Sigmoid colon (tissue), 7 donors: ENCODE data around the gene AGAP2. TPM values are rescaled to one million over a fixed set of nuclear protein-coding genes. Genes with fewer than 3 reads are reported as not detected.

Experiments
- DNase-seq: peaks from one replicate; pipeline ENCODE4 v3.0.0-alpha.2; 2019
- H3K27ac ChIP-seq, 4 donors: fragments of 200-600 bp; sonication (generic); one replicate each; pipeline ENCODE4 v1.5.1; 2016 to 2019; ENCODE audit warnings: mild to moderate bottlenecking in 1 of 4
- H3K27me3 ChIP-seq, 3 donors: fragments of 200-600 bp; sonication (generic); one replicate each; pipeline ENCODE4 v1.5.1; 2019; ENCODE audit warnings: mild to moderate bottlenecking in 1 of 3
- H3K36me3 ChIP-seq, 4 donors: fragments of 200-600 bp; sonication (generic); one replicate each; pipeline ENCODE4 v1.5.1; 2016 to 2019
- H3K4me1 ChIP-seq, 4 donors: fragments of 200-600 bp; sonication (generic); one replicate each; pipeline ENCODE4 v1.5.1; 2017 to 2019
- H3K4me3 ChIP-seq, 4 donors: fragments of 200-600 bp; sonication (generic); one replicate each; pipeline ENCODE4 v1.5.1; 2017 to 2019; ENCODE audit warnings: mild to moderate bottlenecking in 2 of 4, moderate library complexity in 1 of 4
- H3K9me3 ChIP-seq, 4 donors: fragments of 200-600 bp in 3 of 4; sonication (generic) in 3 of 4; one replicate each; pipeline versions ENCODE4 v1.5.1 to v1.6.1; 2013 to 2019
- EP300 ChIP-seq, 4 donors: sonication (generic); formaldehyde crosslinking; IDR thresholded peaks; one replicate each; pipeline ENCODE4 v1.6.1; 2017; ENCODE audit warnings: antibody characterized with exemption in 4 of 4
- POLR2A ChIP-seq, 2 donors: fragments of 450-650 bp; IDR thresholded peaks; one replicate each; pipeline ENCODE4 v1.6.1; 2016; ENCODE audit warnings: antibody characterized with exemption in 2 of 2, mild to moderate bottlenecking in 2 of 2, moderate library complexity in 2 of 2
- POLR2AphosphoS5 ChIP-seq, 4 donors: sonication (generic); formaldehyde crosslinking; IDR thresholded peaks; one replicate each; pipeline ENCODE4 v1.6.1; 2017; ENCODE audit warnings: antibody characterized with exemption in 4 of 4
- WGBS, 2 donors: extraction: QIAGEN DNeasy Blood & Tissue Kit; methylation state at CpG; one replicate each; pipeline ENCODE4 v1.1.7; 2013; 5-methylcytosine and 5-hydroxymethylcytosine counted together
- intact Hi-C: fragments of 100-400 bp; cut with DNase I; formaldehyde crosslinking; loops from one replicate; pipeline ENCODE4 v1.15.1; 2023
- polyA plus RNA-seq, 3 donors: library from polyadenylated mRNA; stranded (reverse); fragments of 200-250 nt; gene quantifications; one replicate each; pipeline ENCODE4 v1.2.3, GENCODE V29; 2013
- total RNA-seq, 4 donors: library from RNA; depleted of rRNA; stranded (reverse); fragments of >200 nt; gene quantifications; one replicate each; pipeline ENCODE4 v1.1.0, GENCODE V29; 2016
- TF ChIP-seq, protein P1 (sequence below), 4 experiments: fragments of 450-650 bp in 3 of 4; fragments of 200-600 bp in 1 of 4; IDR thresholded peaks; one replicate each; pipeline ENCODE4 v1.5.1; 2016 to 2019; ENCODE audit warnings: antibody characterized with exemption in 4 of 4, mild to moderate bottlenecking in 3 of 4, moderate library complexity in 2 of 4
- donor health status: healthy with polysubstance abuse.
- donor health status: Bipolar disorder and iron deficiency.
- donor health status: healthy.

Gene AGAP2
- total and polyA plus RNA-seq, 7 donors = under 0.01 to 6.4 (median 1.4) TPM

DNA sequence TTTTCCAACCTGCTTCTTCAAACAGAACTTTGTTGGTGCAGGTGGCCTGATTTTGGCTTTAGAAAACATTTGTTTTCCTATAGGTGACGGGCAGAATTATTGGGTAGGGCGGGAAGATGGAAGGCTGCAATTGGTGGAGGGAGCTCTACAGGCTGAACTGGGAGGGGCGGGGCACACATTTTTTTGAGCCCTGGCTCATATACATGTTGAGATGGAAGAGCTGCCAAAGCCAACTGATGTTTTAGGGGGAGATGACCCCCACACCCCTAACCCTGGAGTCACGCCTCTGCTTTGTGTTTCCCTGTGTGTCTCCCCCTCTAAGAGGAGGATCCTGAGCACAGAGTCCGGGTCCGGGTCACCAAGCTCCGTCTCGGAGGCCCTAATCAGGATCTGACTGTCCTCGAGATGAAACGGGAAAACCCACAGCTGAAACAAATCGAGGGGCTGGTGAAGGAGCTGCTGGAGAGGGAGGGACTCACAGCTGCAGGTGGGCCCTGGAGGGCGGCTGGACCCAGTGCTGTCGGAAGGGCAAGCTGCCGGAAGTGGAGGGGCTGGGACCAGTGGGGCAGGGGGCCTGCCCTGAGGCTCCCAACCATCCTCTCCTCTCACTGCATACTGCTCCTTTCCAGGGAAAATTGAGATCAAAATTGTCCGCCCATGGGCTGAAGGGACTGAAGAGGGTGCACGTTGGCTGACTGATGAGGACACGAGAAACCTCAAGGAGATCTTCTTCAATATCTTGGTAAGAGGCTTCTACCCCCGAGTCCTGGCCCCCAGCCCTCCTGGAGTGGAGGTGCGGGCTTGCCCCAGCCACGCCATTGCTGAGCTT, 18.6 kb downstream of the AGAP2 start:
- DNase-seq = no peak
- Histone ChIP-seq H3K4me3 (no peak overlapping the region), H3K4me1 (no peaks in the 10 kb centered on the region), H3K27me3 (peaks cover 0 to 8% (median 0%) of the 10 kb centered on the region in 3 donors), H3K27ac (no peak overlapping the region), H3K36me3 (peaks cover 29 to 73% (median 55%) of the 10 kb centered on the region in 4 donors), H3K9me3 (no peaks in the 10 kb centered on the region)
- intact Hi-C loops = no loop called here
- WGBS, 2 donors = 93 to 95% methylated on average over 20 of the region's 20 CpGs
- TF ChIP-seq, protein P1, sequence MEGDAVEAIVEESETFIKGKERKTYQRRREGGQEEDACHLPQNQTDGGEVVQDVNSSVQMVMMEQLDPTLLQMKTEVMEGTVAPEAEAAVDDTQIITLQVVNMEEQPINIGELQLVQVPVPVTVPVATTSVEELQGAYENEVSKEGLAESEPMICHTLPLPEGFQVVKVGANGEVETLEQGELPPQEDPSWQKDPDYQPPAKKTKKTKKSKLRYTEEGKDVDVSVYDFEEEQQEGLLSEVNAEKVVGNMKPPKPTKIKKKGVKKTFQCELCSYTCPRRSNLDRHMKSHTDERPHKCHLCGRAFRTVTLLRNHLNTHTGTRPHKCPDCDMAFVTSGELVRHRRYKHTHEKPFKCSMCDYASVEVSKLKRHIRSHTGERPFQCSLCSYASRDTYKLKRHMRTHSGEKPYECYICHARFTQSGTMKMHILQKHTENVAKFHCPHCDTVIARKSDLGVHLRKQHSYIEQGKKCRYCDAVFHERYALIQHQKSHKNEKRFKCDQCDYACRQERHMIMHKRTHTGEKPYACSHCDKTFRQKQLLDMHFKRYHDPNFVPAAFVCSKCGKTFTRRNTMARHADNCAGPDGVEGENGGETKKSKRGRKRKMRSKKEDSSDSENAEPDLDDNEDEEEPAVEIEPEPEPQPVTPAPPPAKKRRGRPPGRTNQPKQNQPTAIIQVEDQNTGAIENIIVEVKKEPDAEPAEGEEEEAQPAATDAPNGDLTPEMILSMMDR (IDR thresholded peaks at IDR 0.05) = no peak
- TF ChIP-seq POLR2A (IDR thresholded peaks at IDR 0.05) = no peak
- no peak for TF ChIP-seq POLR2AphosphoS5 (IDR thresholded peaks at IDR 0.05)
- TF ChIP-seq EP300 (IDR thresholded peaks at IDR 0.05) = no peak

DNA sequence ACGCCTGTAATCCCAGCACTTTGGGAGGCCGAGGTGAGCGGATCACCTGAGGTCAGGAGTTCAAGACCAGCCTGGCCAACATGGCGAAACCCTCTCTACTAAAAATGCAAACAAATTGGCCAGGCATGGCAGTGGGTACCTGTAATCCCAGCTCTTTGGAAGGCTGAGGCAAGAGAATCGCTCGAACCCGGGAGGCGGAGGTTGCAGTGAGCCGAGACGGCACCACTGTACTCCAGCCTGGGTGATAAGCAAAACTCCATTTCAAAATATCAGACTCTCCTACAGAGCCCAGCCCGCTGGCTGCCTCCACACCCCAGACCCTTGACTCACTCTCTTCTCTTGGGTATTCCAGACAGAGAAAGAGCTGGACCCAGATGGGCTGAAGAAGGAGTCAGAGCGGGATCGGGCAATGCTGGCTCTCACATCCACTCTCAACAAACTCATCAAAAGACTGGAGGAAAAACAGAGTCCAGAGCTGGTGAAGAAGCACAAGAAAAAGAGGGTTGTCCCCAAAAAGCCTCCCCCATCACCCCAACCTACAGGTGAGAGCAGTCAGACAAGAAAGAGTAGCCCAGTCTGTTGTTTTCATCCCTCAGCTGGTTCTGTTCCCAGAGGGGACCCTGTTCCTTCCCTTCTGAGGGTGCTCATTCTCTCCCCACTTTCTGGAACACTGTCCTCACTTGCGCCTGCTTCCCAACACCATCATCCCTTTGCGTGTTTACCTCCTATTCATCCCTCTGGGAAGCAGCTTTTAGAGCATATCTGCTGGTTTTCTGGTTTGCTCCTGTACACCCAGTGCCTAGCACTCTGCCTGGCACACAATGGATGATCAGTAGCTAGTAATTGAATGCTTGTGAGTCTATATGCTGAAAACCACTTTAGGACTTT, 19.7 kb downstream of the AGAP2 start:
- Histone ChIP-seq H3K36me3 (peaks cover 29 to 85% (median 58%) of the 10 kb centered on the region in 4 donors), H3K9me3 (no peaks in the 10 kb centered on the region), H3K4me1 (no peaks in the 10 kb centered on the region), H3K27ac (no peak overlapping the region), H3K4me3 (no peak overlapping the region), H3K27me3 (no peaks in the 10 kb centered on the region)
- 97% methylated on average over 15 of the region's 15 CpGs for WGBS, 2 donors
- TF ChIP-seq EP300 (IDR thresholded peaks at IDR 0.05) = no peak
- TF ChIP-seq POLR2AphosphoS5 (IDR thresholded peaks at IDR 0.05) = no peak
- TF ChIP-seq, protein P1 (IDR thresholded peaks at IDR 0.05) = no peak
- TF ChIP-seq POLR2A (IDR thresholded peaks at IDR 0.05) = no peak
- DNase-seq = no peak
- intact Hi-C loops = no loop called here

DNA sequence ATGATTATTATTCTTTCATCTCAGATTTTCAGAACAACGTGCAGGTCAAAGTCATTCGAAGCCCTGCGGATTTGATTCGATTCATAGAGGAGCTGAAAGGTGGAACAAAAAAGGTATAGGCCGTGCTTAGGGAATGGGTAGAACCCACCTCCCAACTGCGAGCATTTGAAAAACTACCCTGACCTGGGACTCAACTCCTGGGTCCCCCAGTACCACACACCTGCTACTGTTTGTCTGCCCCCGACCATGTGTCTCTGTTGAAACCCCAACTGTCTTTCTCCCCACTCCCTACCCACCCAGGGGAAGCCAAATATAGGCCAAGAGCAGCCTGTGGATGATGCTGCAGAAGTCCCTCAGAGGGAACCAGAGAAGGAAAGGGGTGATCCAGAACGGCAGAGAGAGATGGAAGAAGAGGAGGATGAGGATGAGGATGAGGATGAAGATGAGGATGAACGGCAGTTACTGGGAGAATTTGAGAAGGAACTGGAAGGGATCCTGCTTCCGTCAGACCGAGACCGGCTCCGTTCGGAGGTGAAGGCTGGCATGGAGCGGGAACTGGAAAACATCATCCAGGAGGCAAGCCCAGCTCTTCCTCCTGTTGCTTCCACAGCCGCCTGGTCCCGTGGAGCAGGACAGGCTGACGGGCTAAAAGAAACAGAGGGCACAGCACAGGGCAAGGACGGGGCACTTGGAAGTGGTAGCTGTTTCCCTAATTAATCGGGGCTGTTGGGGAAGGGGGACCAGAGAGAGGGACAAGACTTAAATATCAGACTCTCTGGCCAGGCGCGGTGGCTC, 20.5 kb downstream of the AGAP2 start:
- H3K36me3 ChIP-seq = peaks cover 29 to 88% (median 58%) of the 10 kb centered on the region in 4 donors
- TF ChIP-seq, protein P1 (IDR thresholded peaks at IDR 0.05) = no peak
- no peak for TF ChIP-seq EP300 (IDR thresholded peaks at IDR 0.05)
- no peak for TF ChIP-seq POLR2AphosphoS5 (IDR thresholded peaks at IDR 0.05)
- TF ChIP-seq POLR2A (IDR thresholded peaks at IDR 0.05) = no peak

DNA sequence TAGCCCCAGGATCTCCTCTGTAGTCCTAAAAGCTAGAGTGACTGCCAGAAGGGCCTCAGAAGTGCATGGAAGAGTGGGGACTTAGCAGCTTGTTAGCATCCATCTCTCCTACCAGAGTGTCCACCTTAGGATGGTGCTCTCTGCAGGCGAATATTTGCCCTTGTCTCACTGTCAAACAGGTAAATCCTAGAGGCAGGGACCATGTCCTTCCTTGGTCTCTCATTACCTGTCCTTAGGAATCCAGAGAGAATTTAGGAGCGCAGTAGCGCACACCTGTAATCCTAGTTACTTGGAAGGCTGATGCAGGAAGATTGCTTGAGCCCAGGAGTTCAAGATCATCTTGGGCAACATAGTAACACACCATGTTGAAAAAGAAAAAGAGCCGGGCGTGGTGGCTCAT, 21.4 kb downstream of the AGAP2 start:
- DNase-seq = no peak
- no peaks in the 10 kb centered on the region for H3K4me1 ChIP-seq
- no peak for TF ChIP-seq POLR2A (IDR thresholded peaks at IDR 0.05)
- TF ChIP-seq, protein P1 (IDR thresholded peaks at IDR 0.05) = no peak
- TF ChIP-seq EP300 (IDR thresholded peaks at IDR 0.05) = no peak
- no peak for TF ChIP-seq POLR2AphosphoS5 (IDR thresholded peaks at IDR 0.05)
- no peak overlapping the region for H3K4me3 ChIP-seq
- 97 to 98% methylated on average over 5 of the region's 5 CpGs for WGBS, 2 donors
- intact Hi-C loops = no loop called here
- H3K27ac ChIP-seq = no peak overlapping the region
- no peaks in the 10 kb centered on the region for H3K27me3 ChIP-seq
- H3K36me3 ChIP-seq = peaks cover 29 to 92% (median 61%) of the 10 kb centered on the region in 4 donors
- no peaks in the 10 kb centered on the region for H3K9me3 ChIP-seq

More for the DNA sequence above, 20.5 kb downstream of the AGAP2 start:
- H3K27me3 ChIP-seq = no peaks in the 10 kb centered on the region
- no peaks in the 10 kb centered on the region for H3K4me1 ChIP-seq
- no peak for DNase-seq
- H3K27ac ChIP-seq = no peak overlapping the region
- intact Hi-C loops = no loop called here
- no peak overlapping the region for H3K4me3 ChIP-seq
- no peaks in the 10 kb centered on the region for H3K9me3 ChIP-seq
- 97% methylated on average over 22 of the region's 22 CpGs for WGBS, 2 donors
